ENCODE data around the gene TRPV4. TPM values are rescaled to one million over a fixed set of nuclear protein-coding genes. Genes with fewer than 3 reads are reported as not detected.

TRPV4 gene
- total RNA-seq, 1 experiment from 2014 or later, result 0.44 TPM

DNA sequence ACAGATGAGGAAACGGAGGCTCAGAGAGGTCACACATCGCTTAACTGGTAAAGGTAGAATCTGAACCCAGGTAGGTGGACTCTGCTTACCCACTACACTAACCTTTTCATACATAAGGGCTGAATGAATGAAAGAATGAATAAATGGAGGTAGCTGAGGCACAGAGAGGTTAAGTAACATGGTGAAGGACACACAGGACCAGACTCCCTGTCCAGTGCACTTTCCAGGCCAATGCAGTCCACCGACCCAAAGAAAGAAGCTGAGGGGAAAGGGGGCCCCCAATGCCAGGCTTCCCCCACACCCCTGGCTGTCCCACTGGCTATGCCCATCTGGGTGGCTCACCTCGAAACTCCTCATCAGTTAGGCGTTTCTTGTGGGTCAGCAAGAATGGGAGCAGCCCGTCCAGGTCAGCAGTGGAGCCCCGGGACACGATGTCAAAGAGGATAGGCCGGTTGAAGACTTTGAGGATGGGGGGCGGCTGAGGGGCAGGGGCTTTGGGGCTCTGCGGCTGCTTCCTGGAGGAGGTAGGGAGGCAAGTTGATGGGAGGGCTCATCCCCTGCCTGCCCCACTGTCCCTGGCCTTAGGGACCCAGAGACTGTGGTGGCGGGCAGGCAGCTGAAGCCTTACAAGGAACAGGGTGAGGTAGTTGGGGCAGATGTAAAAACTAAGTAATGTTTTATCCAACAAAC, 25.1 kb downstream of the TRPV4 start:
- H3K4me1 ChIP-seq (ENCODE audit: control insufficient read depth, insufficient read depth, low read length), result no peaks in the 10 kb centered on the region
- DNase-seq (ENCODE audit: low read depth, low spot score) (no peak), ATAC-seq (no peak)
- TF ChIP-seq, protein P1, sequence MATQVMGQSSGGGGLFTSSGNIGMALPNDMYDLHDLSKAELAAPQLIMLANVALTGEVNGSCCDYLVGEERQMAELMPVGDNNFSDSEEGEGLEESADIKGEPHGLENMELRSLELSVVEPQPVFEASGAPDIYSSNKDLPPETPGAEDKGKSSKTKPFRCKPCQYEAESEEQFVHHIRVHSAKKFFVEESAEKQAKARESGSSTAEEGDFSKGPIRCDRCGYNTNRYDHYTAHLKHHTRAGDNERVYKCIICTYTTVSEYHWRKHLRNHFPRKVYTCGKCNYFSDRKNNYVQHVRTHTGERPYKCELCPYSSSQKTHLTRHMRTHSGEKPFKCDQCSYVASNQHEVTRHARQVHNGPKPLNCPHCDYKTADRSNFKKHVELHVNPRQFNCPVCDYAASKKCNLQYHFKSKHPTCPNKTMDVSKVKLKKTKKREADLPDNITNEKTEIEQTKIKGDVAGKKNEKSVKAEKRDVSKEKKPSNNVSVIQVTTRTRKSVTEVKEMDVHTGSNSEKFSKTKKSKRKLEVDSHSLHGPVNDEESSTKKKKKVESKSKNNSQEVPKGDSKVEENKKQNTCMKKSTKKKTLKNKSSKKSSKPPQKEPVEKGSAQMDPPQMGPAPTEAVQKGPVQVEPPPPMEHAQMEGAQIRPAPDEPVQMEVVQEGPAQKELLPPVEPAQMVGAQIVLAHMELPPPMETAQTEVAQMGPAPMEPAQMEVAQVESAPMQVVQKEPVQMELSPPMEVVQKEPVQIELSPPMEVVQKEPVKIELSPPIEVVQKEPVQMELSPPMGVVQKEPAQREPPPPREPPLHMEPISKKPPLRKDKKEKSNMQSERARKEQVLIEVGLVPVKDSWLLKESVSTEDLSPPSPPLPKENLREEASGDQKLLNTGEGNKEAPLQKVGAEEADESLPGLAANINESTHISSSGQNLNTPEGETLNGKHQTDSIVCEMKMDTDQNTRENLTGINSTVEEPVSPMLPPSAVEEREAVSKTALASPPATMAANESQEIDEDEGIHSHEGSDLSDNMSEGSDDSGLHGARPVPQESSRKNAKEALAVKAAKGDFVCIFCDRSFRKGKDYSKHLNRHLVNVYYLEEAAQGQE (IDR thresholded peaks at IDR 0.05; ENCODE audit: insufficient read depth in 1 of 2, low read depth in 2 of 2, low read length in 1 of 2), result no peak
- TF ChIP-seq, protein P2, sequence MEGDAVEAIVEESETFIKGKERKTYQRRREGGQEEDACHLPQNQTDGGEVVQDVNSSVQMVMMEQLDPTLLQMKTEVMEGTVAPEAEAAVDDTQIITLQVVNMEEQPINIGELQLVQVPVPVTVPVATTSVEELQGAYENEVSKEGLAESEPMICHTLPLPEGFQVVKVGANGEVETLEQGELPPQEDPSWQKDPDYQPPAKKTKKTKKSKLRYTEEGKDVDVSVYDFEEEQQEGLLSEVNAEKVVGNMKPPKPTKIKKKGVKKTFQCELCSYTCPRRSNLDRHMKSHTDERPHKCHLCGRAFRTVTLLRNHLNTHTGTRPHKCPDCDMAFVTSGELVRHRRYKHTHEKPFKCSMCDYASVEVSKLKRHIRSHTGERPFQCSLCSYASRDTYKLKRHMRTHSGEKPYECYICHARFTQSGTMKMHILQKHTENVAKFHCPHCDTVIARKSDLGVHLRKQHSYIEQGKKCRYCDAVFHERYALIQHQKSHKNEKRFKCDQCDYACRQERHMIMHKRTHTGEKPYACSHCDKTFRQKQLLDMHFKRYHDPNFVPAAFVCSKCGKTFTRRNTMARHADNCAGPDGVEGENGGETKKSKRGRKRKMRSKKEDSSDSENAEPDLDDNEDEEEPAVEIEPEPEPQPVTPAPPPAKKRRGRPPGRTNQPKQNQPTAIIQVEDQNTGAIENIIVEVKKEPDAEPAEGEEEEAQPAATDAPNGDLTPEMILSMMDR (IDR thresholded peaks at IDR 0.05), result no peak
- no peak for TF ChIP-seq POLR2AphosphoS5 (IDR thresholded peaks at IDR 0.05; ENCODE audit: low read depth, low read length)
- no peak for TF ChIP-seq SIN3A (IDR thresholded peaks at IDR 0.05; ENCODE audit: borderline replicate concordance, insufficient read depth, low read depth, low read length)
- intact Hi-C loops (cut with micrococcal nuclease; ENCODE audit: unreplicated experiment), result no loop called here
- no peaks in the 10 kb centered on the region for H3K9me3 ChIP-seq (ENCODE audit: control insufficient read depth, insufficient read depth, low read depth, low read length)
- H3K36me3 ChIP-seq (ENCODE audit: control insufficient read depth, insufficient read depth, low read length), result no peaks in the 10 kb centered on the region
- ChIA-PET POLR2A (no interaction called here), CTCF (interaction anchor here (0.5 kb wide), 1 partner anchor 36 kb away, joined by 3 read pairs; no protein-coding TSS in a partner anchor)
- in situ Hi-C loops (cut with HindIII; ENCODE audit: low pct_unique_long_range_greater_than_20kb, low sequenced_read_pairs), result no loop called here
- H3K27ac ChIP-seq (ENCODE audit: low read length), result no peak overlapping the region
- no peaks in the 10 kb centered on the region for H3K27me3 ChIP-seq (ENCODE audit: control insufficient read depth, insufficient read depth, low read length)
- BruUV-seq (replicated peaks), result no TSS peak
- H3K4me3 ChIP-seq (ENCODE audit: low read depth in 2 of 2, low read length in 2 of 2), result no peak overlapping the region

DNA sequence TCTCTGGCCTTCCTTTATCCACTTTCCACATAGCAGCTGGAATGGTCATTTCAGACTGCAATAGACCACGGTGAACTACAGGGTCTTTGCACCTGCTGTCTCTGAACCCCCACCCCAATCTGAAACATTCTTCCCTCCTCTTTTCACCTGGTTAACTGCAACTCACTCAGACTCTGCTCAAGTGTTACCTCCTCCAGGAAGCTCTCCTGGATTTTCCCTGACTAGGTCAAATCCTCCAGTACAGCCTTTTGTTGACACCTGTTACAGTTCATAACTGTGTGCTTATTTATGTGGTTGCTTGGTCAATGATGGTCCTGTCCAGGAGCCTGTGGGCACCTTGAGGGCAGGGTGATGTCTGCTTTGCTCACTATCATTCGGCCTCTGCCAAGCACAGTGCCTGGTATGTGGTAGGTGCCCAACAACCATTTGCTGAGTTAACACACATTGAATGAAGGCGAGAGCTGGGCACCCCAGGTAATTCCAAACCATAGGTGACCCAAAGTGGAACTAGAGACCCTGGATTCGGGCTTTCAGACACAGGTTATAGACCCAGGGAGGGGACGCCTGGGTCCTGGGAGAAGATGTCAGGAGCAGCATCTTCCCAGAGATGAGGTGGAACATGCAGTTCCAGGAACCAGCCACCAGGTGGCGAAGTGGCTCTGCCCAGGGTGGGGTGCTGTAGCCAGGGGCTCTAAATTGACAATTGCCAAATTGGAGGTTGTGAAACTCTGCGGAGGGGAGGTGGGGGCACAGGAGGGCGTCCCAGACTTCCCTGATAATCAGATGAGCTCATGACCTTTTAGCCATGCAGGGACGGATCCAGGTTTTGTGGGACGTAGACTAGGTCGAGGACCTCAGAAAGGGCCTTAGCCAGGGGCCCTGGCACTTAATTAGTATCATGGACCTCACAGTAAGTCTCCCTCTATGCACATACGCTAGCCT, 28.1 kb downstream of the TRPV4 start:
- Histone ChIP-seq H3K4me3 (ENCODE audit: low read depth in 2 of 2, low read length in 2 of 2) (no peak overlapping the region), H3K27me3 (ENCODE audit: control insufficient read depth, insufficient read depth, low read length) (no peaks in the 10 kb centered on the region), H3K9me3 (ENCODE audit: control insufficient read depth, insufficient read depth, low read depth, low read length) (no peaks in the 10 kb centered on the region), H3K4me1 (ENCODE audit: control insufficient read depth, insufficient read depth, low read length) (no peaks in the 10 kb centered on the region), H3K36me3 (ENCODE audit: control insufficient read depth, insufficient read depth, low read length) (no peaks in the 10 kb centered on the region), H3K27ac (ENCODE audit: low read length) (no peak overlapping the region)
- no TSS peak for BruUV-seq (replicated peaks)
- intact Hi-C loops (cut with micrococcal nuclease; ENCODE audit: unreplicated experiment) (loop anchor here (1.0 kb wide), 1 partner anchor 40 kb away; no protein-coding TSS in a partner anchor), in situ Hi-C loops (cut with HindIII; ENCODE audit: low pct_unique_long_range_greater_than_20kb, low sequenced_read_pairs) (no loop called here)
- peak; percentile 90 for ATAC-seq
- TF ChIP-seq, protein P2 (IDR thresholded peaks at IDR 0.05), result peak; percentile 96
- TF ChIP-seq, protein P1 (IDR thresholded peaks at IDR 0.05; ENCODE audit: insufficient read depth in 1 of 2, low read depth in 2 of 2, low read length in 1 of 2), result no peak
- POLR2A ChIA-PET, result no interaction called here
- peak; percentile 47 for DNase-seq (ENCODE audit: low read depth, low spot score)
- CTCF ChIA-PET, result interaction anchor here (0.6 to 1.2 kb wide), 4 partner anchors 40 to 105 kb away, joined by 3 to 17 read pairs (median 4); no protein-coding TSS in a partner anchor

Data from Panc1 (cell line).